GM18511 (cell line): ENCODE results near the gene ILF2.
"Not testable (repeated sequence)": the region's sequence is repeated elsewhere in the genome, so short reads cannot be mapped to it uniquely, and the experiment has no call there.

ENCODE experiments used
- ATAC-seq: cut with Tn5 transposase; IDR thresholded peaks from one replicate; pipeline ENCODE4 v1.9.1; 2021; ENCODE audit warnings: mild to moderate bottlenecking, moderate library complexity; ENCODE audit not compliant: unreplicated experiment

ILF2 gene

DNA sequence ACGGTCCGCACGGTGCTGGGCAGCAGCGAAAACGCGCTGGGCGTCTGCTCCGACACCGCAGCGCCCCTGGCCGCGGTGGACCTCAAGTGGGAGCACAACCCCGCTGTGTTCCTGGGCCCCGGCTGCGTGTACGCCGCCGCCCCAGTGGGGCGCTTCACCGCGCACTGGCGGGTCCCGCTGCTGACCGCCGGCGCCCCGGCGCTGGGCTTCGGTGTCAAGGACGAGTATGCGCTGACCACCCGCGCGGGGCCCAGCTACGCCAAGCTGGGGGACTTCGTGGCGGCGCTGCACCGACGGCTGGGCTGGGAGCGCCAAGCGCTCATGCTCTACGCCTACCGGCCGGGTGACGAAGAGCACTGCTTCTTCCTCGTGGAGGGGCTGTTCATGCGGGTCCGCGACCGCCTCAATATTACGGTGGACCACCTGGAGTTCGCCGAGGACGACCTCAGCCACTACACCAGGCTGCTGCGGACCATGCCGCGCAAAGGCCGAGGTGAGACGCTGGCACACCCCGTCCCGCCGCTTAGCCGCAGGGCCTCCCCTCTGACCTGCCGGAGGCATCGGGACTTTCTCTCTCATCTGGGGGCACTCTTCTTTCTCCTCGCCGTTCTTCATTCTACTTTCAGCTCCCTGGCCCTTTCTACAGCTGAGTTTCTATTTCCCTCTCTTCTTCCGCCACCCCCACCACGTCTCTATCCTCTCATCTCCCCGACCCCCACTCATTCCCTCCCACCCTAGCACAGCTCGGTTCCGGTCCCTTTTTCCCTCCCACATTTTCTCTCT lies 8.7 kb upstream of the ILF2 start:
- no peak for ATAC-seq

DNA sequence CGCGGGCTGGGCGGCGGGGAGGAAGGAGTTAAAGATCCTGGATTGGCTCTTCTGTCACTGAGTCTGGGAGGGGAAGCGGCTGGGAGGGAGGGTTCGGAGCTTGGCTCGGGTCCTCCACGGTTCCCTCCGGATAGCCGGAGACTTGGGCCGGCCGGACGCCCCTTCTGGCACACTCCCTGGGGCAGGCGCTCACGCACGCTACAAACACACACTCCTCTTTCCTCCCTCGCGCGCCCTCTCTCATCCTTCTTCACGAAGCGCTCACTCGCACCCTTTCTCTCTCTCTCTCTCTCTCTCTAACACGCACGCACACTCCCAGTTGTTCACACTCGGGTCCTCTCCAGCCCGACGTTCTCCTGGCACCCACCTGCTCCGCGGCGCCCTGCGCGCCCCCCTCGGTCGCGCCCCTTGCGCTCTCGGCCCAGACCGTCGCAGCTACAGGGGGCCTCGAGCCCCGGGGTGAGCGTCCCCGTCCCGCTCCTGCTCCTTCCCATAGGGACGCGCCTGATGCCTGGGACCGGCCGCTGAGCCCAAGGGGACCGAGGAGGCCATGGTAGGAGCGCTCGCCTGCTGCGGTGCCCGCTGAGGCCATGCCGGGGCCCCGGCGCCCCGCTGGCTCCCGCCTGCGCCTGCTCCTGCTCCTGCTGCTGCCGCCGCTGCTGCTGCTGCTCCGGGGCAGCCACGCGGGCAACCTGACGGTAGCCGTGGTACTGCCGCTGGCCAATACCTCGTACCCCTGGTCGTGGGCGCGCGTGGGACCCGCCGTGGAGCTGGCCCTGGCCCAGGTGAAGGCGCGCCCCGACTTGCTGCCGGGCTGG lies 7.9 kb upstream of the ILF2 start, which contains the start of gene NPR1:
Gene NPR1 (plus strand): TSS at position 170 of the 818 bp plus-strand sequence. CDS start 421 bp downstream, at position 591.
- no peak for ATAC-seq

DNA sequence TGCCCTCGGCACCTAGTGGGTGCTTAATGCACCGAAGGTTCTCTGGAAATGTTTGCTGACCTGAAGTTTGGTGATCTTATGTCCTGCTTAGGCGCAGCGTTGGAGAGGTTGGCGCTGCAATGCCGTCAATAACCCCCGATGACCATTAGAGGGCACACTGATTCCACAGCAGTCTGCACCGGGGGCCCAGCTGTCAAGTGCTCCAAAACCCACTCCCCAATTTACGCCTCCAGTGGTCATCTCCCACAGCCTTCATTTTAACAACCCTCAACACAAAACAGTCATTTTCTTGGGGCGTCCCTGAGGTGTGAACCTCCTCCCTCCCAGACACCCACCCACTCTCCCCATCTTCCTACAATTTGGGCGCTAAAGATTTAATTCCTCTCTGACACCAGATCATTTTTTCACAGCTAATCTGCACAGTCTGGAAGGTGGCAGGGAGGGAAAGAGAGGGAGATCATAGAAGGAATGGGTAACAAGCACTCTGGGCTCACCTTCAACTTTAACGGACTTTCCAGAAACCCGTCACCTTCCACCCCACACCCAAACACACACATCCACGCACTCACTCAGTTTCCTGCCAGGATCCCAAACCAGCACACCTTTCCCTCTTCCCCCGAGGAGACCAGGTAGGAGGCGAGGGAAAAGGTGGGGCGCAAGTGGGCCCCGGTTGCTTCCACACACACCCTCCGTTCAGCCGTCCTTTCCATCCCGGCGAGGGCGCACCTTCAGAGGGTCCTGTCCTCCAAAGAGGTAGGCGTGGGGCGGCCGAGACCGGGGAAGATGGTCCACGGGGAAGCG lies 7.1 kb upstream of the ILF2 start:
- no peak for ATAC-seq

DNA sequence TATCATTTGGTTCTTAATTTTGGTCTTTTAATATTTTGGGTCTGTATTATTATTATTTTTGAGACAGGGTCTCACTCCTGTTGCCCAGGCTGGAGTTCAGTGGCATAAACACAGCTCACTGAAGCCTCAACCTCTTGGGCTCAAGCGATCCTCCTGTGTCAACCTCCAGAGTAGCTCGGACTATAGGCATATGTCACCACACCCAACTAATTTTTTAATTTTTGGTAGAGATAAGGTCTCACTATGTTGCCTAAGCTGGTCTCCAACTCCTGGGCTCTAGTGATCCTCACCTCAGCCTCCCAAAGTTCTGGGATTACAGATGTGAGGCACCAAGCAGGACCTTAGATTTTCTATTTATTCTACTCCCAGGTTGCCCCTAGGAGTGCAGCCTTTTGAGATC lies 2.7 kb upstream of the ILF2 start:
- no peak for ATAC-seq

DNA sequence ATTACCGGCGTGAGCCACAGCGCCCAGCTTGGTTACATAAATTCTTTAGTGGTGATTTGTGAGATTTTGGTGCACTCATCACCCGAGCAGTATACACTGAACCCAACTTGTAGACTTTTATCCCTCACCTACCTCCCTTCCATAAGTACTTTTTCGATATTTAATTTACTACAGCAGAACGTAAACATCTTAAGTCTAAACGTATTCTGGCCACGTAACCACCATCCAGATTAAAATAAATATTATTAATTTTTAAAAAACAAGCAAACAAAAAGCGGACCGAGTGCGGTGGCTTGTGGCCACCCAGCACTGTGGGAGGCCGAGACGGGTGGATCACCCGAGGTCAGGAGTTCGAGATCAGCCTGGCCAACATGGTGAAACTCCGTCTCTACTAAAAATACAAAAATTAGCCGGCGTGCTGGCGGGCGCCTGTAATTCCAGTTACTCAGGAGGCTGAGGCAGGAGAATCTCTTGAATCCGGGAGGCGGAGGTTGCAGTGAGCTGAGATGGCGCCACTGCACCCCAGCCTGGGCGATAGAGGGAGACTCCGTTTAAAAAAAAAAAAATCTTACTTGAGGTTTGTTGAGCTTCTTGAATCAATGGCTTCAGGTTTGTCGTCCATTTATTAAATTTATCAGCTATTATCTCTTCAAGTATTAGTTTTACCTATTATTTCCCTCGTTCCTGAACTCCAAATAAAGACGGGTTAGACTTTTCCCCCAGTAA lies 998 bp upstream of the ILF2 start:
- ATAC-seq: peak; percentile 37

DNA sequence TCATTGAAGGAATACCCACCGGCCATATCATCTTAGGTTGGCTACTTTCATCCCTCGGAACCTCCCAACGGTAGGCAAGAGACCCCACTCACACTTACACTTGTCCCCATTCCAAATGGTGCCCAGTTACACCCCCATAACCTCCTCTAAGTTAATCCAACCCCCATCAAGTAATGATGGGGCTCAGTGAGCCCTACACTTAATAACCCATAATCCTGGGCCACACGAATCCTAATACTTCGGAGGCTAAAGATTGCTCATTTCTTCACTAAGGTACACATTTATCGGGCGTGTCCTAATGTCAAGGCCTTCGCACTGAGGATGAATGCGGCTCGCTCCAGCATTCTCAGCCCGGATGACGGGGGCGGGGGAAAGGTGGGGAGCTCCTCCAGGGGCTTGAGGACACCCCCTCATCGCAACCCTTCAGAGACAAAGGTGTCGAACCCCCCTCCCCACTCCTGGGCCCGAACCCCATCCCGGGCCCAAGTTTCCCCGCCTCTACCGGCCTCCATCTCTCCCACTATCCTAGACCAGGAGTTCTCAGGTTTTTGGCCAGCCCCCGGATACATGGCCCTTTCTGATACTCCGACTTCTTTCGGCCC lies 435 bp downstream of the ILF2 start:
- ATAC-seq: no peak

DNA sequence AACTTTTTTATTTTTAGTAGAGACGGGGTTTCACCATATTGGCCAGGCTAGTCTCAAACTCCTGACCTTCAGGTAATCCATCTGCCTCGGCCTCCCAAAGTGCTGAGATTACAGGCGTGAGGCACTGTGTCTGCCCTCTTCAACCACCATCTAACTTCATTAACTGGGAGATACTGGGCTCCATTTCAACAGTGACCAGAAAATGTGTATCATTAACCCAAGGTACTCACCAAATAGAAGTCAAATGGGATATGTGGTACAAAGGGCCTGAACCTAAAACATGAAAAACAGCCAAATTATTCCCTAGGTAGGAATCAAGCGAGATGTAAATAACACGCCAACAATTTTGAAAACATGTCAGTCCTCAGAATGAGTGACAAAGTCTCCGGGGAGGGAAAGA lies 1.2 kb downstream of the ILF2 start:
- ATAC-seq: no peak

DNA sequence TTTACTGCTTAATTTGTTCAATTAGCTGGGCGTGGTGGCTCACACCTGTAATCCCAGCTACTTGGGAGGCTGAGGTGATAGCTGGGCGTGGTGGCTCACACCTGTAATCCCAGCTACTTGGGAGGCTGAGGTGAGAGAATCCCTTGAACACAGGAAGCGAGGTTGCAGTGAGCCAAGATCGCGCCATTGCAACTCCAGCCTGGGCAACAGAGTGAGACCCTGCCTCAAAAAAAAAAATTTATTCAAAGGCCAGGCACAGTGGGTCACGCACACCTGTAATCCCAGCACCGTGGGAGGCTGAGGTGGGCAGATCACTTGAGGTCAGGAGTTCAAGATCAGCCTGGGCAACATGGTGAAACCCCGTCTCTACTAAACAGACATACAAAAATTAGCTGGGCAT lies 2.1 kb downstream of the ILF2 start:
- ATAC-seq: not testable (repeated sequence)

DNA sequence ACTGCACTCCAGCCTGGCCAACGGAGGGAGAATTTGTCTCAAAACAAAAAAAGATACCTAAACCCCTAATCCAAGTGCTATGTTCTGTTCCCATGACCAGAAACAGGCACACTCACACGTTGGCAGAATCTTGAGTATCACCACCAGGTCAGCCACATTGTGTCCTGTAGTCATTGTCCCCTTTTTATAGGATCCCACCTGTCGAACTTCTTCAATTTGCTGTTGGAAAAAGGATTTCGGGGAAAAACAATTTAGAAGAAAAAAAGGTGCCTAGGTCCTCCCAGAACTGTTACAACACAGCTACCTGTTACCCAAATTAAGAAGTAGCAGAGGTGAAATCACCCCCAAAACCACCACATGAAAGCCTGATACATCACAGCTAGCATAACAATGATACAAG lies 3.4 kb downstream of the ILF2 start:
- no peak for ATAC-seq

DNA sequence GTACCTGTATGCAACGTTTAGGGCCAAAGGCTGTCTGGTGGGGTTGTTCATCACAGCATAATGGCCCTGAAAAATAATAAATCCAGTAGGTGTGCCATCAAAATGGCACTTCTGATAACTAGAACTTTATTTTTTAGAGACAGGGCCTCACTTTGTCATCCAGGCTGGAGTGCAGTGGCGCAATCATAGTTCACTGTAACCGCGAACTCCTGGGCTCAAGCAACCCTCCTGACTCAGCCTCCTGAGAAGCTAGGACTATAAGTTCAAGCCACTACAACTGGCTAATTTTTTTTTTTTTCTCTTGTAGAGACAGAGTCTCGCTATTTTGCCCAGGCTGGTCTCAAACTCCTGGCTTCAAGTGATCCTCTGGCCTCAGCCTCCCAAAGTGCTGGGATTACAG lies 7.6 kb downstream of the ILF2 start:
- no peak for ATAC-seq

DNA sequence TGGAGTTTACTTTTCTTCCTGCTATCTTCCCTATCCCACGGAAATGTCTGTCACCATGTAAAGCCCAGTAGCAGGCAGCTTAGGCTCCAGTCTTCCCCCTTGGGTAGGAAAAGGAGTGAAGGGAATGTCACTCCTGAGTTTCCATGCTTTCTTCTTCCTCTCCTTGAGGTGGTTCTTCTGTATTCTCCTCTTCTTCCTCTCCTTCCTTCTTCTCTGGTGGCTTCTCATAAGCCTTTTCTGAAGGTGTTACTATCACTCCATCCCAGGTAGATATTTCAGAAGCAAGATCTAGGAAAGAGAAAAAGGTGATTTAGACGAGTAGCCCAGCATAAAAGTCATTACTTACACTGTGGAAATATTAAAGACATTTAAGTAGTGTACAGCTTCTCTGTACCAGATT lies 8.5 kb downstream of the ILF2 start:
- no peak for ATAC-seq

DNA sequence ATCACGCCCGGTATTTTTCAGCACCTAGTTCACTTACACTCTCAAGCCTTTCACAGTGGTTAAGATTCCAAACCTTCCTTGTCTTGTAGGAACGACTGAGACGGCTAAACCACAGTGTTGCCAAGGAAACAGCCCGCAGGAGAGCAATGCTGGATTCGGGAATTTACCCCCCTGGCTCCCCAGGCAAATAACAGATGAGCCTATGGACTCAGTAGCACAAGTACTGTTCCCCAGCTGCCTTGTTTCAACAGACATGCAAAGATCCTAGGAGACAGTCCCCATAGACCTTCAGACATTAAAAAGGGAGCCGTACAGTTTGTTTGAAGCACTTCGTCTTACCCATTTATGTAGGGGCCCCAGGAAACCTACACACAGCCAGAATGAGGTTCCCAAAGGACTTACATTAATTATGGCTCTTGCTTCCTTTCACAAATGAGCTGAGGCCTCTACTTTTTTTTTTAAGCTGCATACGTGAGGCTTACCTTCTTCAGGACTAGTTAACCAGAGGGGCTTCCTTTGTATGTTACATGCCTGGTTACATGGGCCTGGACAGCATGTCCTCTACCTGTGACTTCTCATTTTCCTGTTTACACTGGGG lies 9.6 kb downstream of the ILF2 start:
- ATAC-seq: no peak

DNA sequence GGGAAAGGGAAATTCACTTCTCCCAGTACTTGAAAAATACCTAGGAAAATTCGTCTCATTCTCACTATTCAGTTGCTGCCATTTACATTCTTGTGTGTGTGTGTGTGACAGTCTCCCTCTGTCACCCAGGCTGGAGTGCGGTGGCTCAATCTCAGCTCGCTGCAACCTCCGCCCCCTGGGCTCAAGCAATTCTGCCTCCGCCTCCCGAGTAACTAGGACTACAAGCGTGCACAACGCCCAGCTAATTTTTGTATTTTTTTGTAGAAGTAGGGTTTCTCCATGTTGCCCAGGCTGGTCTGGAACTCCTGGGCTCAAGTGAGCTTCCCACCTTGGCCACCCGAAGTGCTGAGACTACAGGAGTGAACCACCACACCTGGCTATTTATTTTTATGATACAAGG lies 11.1 kb downstream of the ILF2 start:
- no peak for ATAC-seq

DNA sequence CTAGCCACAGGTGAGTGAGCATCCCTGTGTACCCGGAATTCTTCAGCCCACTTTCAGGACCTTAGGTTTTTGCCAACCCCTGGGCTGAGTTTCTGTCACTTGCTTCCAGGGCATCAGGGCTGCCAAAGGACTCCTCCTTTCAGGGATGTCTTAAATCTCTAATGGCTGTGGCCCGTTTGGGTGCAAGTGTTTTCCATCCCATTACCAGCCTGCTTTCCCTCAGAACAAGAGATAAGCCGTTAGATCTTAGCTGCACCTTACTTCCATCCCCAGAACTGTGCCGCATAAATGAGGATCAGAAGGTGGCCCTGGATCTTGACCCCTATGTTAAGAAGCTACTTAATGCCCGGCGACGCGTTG lies 11.6 kb downstream of the ILF2 start:
- ATAC-seq: no peak

DNA sequence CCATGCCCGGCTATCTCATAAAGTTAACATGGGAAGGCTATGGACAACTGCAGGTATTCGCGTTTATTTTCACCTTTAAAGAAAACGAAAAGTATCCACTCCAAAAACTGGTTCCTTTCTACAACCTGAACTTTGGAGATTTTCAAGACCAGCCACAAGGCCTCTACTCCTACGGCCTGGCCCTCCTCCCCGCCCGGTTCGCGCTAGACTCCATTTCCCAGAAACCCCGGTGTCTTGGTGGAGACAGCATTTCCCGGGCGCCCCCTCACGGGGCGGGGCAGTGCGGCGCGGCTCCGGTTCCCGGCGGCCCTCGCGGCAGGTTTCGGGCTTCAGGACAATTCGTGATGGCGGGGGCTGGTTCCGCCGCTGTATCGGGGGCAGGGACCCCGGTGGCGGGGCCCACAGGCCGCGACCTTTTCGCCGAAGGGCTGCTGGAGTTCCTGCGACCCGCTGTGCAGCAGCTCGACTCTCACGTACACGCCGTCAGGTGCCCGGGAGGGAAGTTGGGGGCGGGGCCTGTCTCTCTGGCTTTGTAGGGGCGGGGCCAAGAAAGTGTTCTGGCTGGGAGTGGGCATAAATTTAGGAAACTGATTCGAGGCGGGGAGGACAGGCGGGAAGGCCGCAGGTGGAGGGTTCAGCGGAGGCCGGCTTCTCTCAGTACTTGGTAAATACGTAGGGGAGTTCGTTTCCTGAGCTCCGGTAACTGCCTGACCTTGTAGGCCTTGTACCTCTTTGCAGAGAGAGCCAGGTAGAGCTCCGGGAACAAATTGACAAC lies 12.2 kb downstream of the ILF2 start, which contains the start of gene SNAPIN:
Gene SNAPIN (plus strand): TSS at position 304 of the 775 bp plus-strand sequence. CDS start 41 bp downstream, at position 345.
- ATAC-seq: peak; percentile 94

DNA sequence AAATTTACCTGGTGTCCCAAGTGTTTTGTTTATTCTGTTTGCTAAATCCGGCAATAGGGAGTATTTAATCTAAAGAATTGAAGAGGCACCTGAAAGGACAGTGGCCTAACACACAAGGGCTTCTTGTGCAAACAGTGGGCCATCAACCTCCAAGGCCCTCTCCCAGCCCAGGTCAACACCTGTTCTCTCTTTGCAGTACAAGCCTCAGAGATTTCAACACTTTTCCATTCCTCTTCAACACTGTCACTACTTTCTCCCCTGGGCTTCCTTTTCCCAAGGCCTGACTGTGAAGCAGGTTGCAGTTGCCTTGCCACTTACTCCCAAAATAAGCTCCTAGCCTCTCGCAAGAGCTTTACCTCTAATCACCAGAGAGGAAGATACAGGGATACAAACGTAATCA lies 15.5 kb downstream of the ILF2 start:
- no peak for ATAC-seq

DNA sequence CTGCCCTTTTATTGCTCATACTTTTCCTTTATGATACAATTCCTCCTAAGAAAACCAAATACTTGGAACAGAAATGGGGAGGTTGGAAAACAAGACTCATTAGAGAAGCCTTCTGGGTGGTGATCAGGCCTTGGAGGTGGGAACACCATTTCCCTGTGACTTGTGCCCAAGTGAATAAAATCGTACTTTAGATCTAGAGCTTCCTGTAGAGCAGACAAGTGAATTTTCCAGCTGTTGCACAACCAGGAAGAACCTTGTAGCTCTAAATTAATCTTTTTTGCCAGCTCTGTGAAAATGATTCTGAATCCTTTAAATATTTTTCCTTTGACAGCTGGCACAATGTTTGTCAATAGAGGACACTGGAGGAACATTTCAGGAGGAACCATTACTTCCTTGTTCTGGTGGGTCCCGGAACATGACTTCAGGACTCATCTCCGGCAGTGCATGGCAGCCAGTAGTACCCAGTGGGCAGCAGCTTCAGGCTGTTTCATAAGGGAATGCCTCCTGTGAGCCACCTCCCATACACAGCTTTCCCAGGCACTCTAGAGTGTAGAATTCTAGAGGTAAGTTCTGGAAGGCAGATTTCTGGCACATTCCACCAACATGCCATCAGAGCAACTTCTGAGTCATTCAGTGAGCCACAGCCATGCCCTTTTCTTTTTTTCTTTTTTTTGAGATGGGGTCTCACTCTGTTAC lies 17.8 kb downstream of the ILF2 start:
- ATAC-seq: no peak

DNA sequence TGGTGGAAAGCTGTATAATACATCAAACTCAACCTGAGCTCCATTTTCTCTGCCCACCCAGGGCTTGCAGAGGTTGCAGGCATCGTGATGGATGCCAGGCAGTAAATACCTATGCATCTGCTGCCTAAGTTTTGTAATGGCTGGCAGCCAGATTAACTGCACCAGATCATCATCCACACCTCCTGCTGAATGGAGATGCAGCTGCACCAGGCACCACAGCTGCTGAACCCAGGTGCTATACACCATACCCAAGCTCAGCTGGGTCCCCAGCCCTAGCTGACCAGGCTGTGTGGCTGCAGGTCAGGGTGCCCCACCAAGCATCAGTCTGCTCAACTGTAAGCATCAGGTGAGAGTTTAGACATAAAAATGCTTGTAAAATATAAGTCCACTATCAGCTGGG lies 19.0 kb downstream of the ILF2 start:
- ATAC-seq: no peak

DNA sequence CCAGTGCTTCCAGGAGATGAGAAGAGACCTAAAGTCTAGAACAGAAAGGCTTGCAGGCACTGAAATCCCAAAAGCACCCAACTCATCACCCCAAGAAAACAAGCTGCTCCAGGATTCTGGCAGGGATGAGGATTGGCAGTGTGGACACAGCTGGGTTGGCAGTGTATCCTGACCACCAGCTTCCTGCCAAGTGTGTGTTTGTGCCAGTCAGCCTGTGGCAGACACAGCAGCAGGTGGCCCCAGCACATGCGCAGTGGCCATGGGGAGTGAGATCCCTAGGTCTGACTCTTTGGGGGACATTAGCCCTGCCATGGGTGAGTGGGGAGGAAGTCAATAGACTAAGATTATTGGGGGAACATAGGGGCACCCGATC lies 20.9 kb downstream of the ILF2 start:
- no peak for ATAC-seq
